HG03565 (cell line): ENCODE data around the gene CD8B2.
"Not testable (repeated sequence)": the region's sequence is repeated elsewhere in the genome, so short reads cannot be mapped to it uniquely, and the experiment has no call there.

Experiments used
- ATAC-seq: cut with Tn5 transposase; IDR thresholded peaks from one replicate; pipeline ENCODE4 v1.9.1; 2021; ENCODE audit warnings: mild to moderate bottlenecking, moderate library complexity; ENCODE audit not compliant: unreplicated experiment

The CD8B2 gene

DNA sequence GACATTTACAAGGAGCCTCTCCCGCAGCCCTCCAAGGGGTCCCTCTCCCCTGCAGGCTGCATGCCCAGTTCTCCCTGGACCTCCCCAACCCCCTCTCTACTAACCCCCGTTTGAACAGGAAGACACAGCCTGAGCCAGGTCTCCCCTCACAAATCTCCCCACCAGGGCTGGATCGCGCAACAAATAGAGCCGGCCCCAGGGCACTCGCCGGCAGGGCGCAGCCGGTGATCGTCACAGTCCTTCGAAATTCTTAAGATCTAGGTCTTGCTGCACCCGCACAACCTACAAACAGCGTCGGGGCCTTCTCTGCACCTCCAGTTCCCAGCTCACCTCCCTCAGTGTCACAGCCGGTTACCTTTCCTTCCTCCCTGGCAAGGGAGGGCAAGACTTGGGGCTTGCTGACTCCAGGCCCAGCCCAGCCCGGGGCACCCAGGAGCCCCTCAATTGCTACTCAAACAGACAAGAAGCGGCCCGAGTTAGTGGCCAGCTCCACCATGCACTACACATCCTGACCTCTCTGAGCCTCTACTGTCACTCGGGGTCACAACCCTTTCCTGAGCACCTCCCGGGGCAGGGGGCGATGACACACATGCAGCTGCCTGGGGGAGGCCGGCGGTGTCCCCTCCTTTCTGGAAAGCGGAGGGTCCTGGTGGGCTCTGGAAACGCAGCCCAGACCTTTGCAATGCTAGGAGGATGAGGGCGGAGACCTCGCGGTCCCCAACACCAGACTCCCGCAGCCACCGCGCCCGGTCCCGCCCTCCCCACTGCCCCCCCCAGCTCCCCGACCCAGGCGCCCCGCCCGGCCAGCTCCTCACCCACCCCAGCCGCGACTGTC lies at the start of gene CD8B2:
Gene CD8B2, plus strand, starts transcription at position 814 of the 835 bp plus-strand sequence. CDS start 63 bp downstream, outside the sequence.
- not testable (repeated sequence) for ATAC-seq

DNA sequence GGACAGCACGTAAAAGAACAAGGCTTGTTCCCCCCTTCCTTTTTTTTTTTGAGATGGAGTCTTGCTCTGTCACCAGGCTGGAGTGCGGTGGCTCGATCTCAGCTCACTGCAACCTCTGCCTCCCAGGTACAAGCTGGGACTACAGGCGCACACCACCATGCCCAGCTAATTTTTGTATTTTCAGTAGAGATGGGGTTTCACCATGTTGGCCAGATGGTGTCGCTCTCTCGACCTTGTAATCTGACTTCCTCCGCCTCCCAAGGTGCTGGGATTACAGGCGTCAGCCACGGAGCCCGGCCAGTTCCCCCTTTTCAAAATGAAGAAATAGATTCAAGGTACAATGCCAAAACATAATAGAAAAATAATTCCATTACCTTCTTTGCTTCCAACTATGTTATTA lies 25.3 kb upstream of the CD8B2 start:
- ATAC-seq, result not testable (repeated sequence)

DNA sequence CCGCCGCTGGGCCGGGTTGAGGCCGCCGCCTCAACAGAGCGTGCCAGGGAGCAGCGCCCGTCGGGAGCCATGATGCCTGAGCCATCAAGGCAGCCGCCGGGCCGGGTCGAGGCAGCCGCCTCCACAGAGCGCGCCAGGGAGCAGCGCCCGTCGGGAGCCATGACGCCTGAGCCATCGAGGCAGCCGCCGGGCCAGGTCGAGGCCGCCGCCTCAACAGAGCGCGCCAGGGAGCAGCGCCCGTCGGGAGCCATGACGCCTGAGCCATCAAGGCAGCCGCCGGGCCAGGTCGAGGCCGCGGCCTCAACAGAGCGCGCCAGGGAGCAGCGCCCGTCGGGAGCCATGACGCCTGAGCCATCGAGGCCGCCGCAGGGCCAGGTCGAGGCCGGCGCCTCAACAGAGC lies 19.6 kb upstream of the CD8B2 start:
- ATAC-seq, result not testable (repeated sequence)

DNA sequence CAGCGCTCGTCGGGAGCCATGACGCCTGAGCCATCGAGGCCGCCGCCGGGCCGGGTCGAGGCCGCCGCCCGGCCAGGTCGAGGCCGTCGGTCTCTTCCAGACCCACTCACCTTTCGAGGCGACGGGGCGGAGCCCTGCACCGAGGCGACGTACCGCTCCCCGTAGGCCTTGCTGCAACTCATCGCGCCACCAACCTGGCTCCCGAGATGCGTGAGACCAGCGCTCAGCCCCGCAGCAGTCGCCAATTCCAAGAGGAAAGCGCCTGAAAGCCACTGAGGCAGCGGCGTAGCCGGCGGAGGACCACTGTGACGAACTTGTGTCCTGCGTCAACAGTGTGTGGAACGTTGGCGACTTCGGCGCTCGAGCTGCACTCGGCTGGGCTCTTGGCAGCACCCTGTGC lies 19.1 kb upstream of the CD8B2 start, which contains the start of gene RGPD3:
Gene RGPD3, minus strand, starts transcription at position 307 of the 400 bp plus-strand sequence. Its CDS starts 125 bp downstream, at position 182.
- not testable (repeated sequence) for ATAC-seq

DNA sequence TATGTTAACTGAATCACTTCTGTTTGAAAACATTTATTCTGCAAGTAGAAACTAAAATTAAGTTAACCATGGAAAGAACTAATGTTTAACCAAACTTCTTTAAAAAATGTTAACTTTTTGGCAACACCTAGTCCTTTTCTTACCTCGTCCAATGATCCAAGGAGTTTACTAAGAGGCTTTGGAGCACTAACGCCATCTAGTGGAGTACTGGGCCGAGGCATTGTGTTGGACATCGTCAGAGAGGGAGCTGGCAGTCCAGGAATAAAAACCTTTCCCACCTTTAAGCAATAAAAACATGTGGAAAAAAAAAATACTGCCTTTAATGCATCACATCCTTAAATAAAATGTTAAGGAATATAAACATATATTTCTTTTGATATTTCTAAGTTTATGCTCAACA lies 16.5 kb upstream of the CD8B2 start:
- ATAC-seq, result peak; percentile 53

DNA sequence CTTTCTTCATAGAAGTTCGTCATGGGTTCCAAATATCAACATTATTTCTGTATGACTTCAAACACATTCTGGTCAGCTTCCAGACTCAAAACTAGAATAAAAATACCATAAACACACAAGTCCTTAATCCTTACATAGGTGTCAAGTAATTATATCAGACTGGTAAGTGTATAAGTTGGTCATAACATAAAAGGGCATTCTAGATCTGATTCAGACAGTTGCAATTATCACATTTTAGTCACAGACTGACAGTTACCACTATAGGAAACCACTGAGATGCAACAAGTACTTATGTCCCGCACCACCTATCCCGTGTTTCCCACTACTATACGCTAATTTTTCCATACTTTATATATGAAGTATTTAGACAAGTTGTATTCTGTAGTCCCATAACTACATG lies 9.5 kb upstream of the CD8B2 start:
- not testable (repeated sequence) for ATAC-seq

DNA sequence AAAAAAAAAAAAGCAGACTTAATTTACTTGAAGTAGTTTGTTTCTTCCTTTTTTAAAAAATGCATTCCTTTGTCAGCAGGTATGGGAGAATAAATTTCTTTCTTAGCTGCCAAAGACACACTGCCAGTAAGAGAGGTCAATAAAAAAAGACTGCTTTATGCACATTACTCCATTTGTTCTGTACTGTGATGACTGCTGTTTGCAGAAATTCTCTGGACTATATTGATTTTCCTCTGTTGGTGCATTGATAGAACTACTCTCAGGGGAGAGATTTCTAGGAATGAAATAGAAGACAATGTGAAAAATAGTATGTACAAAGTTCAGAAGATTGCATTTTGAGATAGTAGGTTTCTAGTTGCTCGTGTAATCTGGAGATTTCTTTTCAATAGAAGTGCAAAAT lies 7.6 kb upstream of the CD8B2 start:
- ATAC-seq, result not testable (repeated sequence)

DNA sequence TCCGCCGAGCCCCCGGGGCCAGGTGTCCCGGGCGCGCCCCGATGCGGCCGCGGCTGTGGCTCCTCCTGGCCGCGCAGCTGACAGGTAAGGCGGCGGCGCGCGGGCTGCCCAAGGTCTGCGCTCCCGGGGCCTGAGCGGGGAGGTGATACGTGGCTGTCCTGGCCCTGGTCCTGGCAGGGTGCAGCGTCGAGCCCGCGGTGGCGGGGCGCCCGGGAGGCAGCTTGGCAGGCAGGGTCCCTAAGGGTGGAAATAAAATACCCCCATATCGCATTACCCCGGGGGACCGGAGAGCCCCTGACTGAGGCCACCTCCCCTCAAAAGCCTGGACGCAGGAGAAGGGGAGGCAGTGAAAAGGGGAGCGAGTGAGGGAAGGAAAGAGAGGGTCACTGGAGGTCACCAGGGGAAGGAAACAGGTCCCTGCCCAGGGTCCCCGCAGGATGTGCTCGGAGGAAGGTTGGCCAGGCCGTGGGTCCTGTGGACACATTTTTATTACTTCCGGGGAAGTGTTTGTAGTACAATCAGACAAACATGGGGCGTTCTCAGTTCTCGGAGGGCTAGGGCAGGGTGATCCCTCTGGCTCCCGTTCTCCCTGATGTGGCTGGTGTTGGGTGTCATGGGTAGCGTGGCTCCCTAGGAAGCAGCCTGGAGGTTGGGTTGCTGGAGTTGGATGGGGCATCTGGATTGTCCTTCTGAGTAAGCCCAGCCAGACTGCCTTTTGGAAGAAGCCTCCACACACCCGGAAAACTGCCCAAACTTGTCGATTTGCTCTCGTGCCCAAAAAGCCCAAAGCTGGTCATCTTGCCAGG lies 425 bp downstream of the CD8B2 start:
- not testable (repeated sequence) for ATAC-seq

DNA sequence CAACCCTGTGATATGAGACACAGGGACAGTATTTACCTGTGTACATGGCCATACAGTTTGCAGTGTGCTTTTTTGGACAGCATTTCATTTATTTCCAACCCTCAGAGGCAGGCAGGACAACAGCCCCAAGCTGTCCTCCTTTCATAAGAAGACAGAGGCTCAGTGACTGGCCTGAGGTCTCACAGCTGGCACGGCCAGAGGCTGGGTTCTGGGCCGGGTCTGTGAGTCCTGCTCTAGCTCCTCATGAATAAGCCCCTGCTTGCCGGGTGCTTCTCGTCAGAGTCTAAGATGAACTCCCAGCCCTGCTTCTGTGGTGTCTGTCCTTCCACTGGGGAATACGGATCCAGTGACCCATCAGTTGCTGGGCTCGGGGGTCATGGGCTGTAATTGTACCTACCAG lies 2.5 kb downstream of the CD8B2 start:
- ATAC-seq, result not testable (repeated sequence)

DNA sequence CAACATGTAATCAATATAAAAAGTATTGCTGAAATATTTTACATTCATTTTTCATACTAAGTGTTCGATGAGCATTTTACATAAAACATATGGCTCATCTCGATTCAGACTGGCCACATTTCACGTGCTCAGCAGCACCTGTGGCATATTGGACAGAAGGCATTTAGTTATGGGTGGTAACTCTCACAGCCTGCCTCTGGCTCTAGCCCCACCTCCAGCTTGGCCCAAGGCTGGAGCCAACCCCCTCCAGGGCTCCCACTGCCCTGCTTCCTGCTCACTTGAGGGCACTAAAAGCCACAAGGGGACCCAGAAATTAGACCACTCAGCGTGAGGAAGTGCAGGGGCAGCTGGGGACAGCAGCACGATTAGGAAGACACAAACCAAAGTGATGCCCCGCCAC lies 5.2 kb downstream of the CD8B2 start:
- not testable (repeated sequence) for ATAC-seq

DNA sequence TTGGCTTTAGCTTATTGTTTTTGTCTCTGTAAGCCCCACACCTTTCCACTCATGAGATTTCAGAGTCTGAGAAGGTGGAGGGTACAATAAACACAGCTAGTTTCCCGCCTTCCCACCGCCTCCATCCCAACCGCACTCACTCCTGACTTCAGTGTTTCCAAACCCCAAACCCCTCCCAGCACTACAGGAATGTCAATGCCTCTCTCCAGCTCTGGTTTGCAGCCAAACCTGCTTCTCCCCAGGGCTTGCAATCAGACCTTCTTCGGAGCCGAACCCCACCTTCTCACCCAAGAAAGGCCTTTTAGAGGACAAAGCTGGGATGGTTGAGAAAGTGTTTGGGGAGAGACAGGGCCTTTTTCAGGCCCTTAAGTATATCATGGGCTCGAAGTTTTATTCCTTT lies 5.7 kb downstream of the CD8B2 start:
- not testable (repeated sequence) for ATAC-seq

DNA sequence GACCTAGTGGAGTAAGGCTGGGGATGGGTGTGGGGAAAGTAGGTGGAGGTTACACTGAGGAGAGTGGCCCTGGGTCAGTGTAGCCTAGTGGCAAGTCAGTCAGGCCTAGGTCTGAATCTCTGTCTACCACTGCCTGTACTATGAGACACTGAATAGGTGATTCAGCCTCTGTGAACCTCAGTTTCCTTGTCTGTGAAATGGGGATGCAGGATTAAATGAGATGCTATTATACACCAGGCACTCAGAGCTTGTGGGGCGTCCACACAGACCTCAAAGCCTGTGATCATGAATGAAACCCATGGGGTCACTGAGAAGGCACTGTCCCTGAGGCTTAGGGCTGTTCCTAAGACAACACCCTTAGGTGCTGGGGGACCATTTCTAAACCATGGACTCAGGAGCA lies 11.4 kb downstream of the CD8B2 start:
- ATAC-seq, result not testable (repeated sequence)

DNA sequence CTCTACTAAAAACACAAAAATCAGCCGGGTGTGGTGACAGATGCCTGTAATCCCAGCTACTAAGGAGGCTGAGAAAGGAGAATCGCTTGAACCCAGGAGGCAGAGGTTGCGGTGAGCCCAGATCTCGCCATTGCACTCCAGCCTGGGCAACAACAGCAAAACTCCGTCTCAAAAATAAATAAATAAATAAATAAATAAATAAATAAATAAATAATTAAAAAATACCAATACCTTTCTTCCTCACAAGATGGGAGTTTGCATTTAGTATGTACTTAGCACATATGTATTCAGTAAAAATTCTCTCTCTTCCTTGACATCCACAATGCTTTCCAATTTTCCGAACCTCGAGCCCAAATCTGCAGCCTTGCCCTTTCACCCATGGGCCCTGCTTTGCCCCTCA lies 13.2 kb downstream of the CD8B2 start:
- not testable (repeated sequence) for ATAC-seq

DNA sequence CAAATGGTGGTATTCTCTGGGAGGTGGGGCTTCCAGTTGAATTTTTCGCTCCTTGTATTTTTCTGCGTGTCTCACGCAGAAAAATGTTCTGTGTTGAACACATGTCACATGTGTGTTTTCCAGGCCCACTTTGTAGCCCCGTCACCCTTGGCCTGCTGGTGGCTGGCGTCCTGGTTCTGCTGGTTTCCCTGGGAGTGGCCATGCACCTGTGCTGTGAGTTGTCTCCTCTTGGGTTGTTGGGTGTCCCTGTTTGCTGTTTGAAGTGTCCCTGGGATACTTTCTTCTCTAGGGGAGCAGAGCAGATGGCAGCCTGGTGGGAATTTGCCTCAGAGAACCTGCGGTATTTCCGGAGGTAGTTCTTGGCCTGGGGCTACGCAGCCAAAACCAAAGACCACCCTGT lies 15.2 kb downstream of the CD8B2 start:
- not testable (repeated sequence) for ATAC-seq

DNA sequence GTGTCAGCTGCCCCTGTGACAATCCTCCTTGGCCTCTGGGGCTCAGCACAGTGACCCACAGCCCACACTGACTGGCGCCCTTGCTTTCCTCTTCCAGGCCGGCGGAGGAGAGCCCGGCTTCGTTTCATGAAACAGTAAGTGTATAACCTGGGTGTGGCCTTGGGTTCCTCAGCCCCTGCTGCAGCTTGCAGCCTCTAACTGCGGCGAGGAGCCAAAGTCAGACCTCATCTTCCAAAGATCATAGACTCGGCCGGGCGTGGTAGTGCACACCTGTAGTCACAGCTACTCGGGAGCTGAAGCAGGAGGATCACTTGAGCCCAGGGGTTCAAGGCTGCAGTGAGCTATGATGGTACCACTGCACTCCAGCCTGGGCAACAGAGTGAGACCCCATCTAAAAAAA lies 17.0 kb downstream of the CD8B2 start:
- not testable (repeated sequence) for ATAC-seq

DNA sequence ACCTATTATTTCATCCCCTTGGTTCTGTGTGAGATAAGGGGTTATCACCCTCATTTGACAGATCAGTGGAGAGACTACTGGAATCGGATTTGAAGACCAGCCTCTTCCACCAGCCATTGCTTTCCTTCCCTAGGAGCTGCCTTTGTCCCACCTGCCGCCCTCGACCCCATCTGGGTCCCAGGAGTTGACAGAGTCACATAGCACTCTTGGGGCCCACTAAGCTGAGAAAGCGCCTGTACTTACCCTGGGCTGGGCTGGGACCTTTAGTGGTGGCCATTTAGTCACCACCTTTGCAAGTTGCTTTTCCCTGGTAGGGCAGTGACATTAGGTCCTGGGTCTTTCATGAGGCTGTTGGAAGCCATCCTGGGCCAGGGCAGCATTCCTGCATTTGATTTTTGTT lies 17.6 kb downstream of the CD8B2 start:
- not testable (repeated sequence) for ATAC-seq

DNA sequence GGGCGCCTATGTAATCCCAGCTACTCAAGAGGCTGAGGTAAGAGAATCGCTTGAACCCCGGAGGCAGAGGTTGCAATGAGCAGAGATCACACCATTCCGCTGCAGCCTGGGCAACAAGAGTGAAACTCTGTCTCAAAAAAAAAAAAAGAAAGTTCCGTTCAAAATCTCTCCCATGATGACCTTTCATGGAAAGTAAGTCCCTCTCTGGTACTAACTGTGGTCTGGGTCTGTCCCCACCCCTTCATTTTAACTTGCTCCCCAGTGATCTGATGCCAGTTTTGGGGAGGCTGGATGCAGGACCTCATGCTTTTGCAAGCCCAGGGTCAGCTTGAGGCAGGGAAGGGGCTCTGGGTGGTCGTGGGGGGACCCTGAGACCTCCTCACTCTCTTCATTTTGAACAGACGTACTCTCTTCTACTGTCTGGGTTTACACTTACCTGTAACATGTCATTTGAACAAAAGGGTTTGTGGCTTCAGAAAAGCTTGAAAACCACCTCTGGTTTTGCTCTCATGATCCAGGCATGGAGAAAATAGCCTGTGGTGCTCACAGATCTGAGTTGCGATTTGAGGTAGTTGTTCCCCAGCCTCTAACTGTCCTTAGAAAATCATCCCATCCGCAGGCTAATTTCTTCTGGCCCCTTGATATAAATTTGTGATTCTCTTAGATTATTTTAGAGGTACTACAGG lies 19.0 kb downstream of the CD8B2 start:
- not testable (repeated sequence) for ATAC-seq

DNA sequence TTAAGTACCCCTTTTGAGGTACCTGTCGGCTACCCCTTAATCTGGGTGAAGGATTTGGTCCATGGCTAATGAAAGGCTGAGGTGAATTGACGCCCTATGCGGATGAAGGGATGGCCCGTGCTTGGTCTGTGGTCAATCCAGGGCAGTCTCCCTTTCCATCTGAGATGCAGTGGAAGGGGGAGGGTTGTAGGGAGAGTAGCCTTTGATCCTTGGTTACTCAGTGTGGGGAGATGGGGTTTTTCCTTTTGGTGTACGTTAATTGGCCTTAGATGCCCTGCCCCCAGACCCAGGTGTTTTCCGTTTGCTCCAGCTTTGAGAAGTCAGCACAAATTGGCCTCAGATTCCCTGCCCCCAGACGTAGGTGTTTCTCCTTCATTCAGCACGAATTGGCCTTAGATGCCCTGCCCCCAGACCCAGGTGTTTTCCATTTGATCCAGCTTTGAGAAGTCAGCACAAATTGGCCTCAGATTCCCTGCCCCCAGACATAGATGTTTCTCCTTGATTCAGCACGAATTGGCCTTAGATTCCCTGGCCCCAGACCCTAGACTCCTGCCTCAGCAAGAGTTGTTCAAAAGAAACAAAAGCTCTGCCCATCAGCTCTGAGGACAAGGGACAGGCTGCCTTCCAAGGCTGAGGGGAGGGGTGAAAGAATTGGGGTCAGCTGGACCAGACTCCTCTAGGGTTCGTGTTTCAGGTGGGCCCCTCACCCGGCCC lies 21.7 kb downstream of the CD8B2 start:
- not testable (repeated sequence) for ATAC-seq

DNA sequence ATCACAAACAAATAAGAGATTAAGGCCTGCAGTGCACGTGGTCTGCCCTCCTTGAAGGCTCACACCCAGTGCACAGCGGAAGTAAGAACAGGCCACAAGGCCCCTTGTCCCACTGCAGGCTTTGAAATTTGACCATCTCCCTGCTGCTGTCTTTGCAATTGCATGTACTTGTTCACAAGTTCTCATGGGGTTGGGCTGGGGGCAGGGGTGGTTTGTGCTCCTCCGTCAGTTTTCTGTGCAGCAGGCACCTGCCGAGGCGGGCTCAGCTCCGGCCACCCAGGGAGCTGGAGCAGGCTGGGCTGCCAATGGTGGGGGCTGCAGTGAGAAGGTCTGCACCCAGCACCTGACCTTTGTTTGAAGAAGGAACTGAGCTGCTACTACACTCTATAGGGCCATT lies 22.2 kb downstream of the CD8B2 start:
- ATAC-seq, result not testable (repeated sequence)

DNA sequence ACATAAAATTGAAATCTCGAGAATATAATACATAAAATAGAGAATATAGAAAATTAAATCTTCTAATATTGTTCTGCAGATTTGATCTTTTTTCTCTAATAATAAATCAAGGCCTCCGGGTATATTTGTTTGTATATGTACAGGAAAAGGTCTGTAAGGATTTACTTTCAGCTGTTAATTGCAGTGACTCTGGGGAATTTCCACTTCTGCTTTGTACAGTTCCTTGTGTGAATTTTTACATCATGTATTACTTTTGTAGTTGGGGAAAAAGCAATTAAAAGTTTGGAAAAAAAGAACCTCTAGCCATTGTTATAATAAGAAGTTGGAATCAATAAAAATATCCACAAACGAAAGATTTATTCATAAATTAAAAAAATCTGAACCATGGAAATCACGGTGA lies 23.6 kb downstream of the CD8B2 start:
- not testable (repeated sequence) for ATAC-seq
